DOHH2 (cell line): Measurements from ENCODE around the gene KRTAP5-8.

Experiments
- CTCF ChIP-seq: fragments of 200-600 bp; sonication (generic); IDR thresholded peaks from one replicate; pipeline ENCODE4 v1.5.1; 2014; ENCODE audit warnings: antibody characterized with exemption, mild to moderate bottlenecking, low read depth, low read length; ENCODE audit not compliant: poor library complexity, severe bottlenecking
- EZH2phosphoT487 ChIP-seq: fragments of 200-600 bp; sonication (generic); IDR thresholded peaks from 2 replicates; pipeline ENCODE4 v1.6.1; 2017; ENCODE audit warnings: borderline replicate concordance, mild to moderate bottlenecking, antibody characterized with exemption, low read length, moderate library complexity, mixed read lengths

GRCh38 chr11:71554996-71555395 is 17.2 kb downstream of the KRTAP5-8 start:
- no peak for TF ChIP-seq CTCF
- no peak for TF ChIP-seq EZH2phosphoT487
